ENCODE measurements around the gene ESAM.

Gene ESAM

DNA sequence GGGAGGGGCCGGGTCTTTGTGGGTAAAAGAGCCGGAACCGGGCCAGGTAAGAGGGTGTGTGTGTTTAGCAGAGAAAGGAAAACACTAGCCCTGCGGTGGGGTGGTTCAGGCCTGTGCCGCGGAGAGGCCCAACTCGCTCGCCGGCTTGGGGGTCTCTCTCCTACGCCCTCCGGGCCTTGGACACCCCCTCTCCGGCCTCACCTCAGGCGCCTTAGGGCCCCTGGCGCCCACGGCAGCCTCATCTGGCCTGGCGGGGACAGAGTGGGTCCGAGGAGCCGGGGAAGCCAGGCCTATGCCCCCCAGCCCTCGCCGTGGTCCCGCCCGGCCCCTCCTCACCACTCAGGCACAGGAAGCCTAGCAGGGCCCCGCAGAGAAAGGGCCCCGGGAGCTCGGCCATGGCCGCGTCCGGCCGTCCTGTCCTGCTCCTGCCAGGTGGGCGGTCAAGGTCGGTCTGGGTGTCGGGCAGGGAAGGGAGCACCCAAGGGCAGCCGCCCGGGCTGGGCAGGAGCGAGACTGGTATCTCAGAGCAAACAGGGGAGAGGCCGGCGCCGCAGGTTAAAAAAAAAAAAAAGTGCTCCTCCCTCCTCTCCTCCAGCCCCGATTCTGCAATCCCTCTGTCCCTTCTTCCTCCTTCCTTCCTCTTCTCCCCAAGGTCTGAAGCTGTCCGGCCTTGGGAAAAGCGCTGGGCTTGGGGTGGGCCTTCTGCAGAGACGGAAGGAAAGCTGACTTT, 10.2 kb downstream of the ESAM start, which contains the start of gene VSIG2:
Gene VSIG2, minus strand, starts transcription at position 515 of the 730 bp plus-strand sequence. Its CDS starts 118 bp downstream, at position 397.
- no peak for DNase-seq

DNA sequence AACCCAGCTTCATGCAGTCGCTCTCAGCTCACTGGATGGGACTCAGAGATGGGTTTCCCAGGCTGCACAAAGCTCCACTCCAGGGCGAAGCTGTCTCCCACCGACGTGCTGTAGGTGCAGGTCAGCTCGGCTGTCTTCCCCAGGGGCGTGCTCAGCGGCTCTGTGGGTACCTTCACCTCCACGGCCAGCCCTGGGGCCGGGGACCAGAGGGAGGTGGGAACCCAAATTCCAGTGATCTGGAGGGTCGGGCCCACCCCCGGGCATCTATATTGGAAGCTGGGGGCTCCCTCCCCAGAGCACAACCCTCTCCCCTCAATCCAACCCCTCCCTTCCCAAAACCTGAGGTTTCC, 10.7 kb downstream of the ESAM start:
- no peak for DNase-seq

DNA sequence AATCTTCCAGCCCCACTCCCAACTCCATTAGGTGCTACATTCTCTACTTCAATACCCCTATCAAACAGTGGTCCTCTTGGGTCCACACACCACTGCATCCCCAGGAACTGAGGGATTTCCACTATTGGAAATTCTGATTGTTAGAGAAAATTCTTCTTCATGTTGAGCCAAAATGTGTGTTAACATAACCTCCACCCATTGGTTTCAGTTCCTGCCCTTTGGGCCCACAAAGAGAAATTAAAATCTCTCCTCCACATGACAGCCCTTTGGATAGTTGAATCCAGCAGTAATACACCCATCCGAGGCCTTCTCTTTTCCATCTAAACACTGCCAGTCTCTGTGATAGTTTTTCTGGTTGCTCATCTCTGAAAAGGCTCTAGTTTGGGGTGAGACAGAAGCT, 12.2 kb downstream of the ESAM start:
- no peak for DNase-seq

DNA sequence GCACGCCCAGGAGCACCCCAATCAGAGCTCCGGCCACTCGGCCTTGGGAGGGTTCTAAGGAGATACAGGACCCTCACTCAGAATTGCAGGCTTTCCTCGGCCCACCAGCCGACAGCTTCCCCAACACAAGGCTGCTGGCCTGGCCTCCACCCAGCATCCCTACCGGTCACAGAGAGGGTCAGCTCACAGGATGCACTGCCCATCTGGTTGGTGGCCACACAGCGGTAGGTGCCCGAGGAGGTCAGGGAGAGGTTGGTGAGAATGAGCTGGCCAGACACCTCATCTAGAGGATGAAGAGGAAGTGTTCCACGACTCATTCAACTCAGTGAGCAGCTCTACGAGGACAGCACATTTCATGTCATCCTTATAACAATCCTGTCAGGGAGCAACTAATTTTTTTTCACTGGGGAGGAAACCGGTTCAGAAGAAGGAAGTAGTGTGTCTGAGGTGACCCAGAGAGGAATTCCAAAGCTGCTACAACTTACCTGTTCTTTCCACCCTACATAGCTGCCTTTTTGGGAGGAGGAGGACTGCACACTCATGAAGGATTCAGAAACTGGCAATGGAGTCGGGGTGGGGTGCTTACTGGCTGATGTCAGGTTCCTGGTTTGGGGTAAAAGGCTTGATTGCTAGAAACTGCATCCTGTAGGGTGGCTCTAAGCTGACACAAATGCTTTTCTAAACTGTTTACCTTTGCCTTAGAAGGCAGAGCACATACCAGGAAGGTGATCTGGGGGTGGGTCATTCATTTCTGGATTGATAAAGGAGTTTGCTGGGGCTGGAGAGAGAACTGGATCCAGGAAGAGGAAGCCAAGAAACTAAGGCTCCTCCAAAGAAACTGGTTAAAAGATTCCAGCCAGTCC, 13.4 kb downstream of the ESAM start:
- no peak for DNase-seq

DNA sequence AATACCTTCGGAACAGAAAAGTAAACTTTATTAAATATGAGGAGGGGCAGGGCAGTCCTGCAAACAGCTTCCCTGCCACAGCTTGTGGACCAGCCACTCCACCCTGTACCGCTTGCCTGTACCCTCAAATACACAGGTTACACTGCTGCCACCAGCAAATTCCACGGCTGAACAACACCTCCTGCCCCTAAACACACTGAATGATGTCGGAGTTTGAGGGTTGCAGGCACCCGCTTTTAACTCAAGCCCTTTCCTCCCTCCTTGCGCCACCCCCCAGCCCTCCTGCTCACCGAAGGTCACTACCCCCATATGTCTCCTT, 14.0 kb downstream of the ESAM start:
- DNase-seq, result no peak

DNA sequence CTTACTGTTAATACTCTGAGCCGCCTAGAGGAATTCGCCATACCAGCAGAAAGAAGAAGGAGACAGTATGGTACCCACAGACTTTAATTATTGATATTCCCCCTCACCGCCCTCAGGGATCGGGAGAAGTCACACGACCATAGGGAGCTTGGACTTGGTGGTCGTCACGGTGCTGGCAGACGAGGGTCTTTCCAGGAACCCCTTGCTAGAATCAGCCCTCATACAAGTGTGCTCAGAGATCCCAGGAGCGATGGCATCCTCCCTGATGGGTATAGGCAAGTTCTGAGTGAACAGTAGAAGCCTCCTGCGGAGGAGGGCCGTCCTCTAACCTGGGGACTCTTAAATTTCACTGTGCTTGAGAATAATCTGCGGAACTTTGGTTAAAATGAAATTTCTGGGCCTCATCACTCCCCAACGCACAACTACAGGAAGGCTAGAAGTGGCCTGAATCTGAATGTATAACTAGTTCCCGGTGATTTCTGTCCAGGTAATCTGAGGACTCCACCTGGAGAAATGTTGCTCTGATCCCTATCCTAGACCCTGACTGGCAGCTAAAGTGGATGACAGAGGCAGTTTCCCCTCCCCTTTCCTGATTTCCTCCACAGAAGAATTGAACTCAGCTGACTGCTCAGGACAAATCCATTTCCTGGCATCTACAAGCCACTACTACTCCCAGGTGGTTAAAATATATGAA, 14.5 kb downstream of the ESAM start:
- DNase-seq, result no peak

DNA sequence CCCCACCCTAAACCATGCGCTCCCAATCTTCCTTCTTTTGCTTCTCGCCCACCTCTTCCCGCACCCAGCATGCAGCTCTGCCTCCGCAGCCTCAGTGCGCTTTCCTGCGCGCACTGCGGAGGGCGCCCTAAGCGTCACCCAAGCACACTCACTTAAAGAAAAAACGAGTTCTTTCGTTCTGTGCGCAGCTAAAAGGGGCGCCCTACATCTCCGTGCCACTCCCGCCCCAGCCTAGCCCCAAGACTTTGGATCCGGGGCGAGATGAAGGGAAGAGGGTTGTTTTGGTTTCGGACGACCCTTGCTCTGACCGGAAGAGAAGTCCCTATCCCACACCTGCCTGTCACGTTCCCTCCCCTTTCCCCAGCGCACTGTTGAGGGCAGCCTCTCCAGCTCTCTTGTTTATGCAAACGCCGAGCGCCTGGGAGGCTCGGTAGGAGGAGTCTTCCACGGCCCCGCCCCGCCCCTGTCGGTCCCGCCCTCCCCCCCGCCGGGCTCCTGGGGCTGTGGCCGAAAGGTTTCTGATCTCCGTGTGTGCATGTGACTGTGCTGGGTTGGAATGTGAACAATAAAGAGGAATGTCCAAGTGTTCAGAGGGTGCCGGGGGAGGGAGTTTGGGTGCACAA, 15.4 kb downstream of the ESAM start:
- DNase-seq, result peak; percentile 87

DNA sequence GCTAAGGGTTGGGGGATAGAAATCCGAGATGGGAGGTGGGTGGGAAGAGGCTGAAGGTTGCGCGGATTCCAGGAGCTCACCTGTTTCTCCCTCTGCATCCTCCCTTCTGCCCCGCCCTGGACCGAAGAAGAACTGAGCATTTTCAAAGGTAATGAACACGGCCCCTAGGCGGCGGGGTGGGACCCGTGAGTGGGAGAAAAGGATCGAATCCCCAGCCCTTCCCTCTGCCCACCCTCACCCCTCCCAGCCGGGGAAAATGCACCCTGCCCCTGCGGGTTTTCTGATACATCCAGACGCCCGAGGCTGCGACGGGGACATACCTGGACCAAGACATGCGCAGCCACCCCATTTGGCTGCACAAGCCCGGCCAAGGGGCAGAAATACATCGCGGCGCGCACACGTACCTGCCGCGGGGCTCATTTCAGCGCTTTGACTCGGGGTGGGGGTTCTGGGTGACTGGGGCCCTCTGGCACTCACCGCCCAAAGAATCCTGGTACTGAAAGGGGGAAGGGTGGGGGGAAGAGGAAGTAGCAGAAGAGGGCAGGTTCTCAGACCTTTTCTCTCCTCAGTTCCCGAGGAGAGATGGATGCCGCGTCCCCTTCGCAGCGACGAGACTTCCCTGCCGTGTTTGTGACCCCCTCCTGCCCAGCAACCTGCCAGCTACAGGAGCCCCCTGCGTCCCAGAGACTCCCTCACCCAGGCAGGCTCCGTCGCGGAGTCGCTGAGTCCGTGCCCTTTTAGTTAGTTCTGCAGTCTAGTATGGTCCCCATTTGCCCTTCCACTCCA, 16.1 kb downstream of the ESAM start:
- peak; percentile 26 for DNase-seq

DNA sequence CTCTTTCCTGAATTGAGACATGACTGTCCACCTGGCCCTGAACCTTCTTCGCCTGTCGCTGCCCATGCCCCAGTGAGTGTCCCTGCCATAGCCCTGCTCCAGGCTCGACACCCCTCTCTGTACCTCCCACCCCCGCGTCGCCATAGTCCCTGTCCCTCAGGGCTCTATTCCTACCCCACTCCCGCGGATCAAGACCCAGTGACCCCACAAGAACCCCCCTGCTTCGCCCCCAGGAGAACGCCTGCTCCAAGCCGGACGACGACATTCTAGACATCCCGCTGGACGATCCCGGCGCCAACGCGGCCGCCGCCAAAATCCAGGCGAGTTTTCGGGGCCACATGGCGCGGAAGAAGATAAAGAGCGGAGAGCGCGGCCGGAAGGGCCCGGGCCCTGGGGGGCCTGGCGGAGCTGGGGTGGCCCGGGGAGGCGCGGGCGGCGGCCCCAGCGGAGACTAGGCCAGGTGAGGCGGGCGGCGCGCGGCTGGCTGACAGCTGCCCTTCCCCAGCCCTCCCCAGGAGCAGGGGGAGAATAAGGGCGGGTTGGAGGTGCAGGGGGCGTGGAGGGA, 16.7 kb downstream of the ESAM start:
- DNase-seq, result no peak

DNA sequence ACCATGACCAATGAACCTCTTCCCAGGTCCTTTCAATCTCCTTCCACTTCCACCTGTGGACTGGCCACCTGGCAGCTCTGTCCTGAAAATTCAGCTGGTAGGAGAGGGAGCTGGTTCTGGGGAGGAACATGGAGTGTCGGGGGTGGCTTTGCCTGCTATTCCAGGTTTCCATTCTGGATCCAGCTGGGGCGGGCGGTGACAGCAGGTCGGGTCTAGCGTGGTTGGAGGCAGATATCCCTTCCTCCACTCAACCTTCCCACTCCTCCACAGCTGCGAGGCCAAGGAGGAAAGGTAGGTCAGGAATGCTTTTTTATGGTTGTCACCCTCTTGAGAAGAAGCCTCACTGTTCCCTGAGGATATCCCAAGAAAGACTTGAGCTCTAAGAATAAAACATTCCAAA, 19.0 kb downstream of the ESAM start:
- no peak for DNase-seq

DNA sequence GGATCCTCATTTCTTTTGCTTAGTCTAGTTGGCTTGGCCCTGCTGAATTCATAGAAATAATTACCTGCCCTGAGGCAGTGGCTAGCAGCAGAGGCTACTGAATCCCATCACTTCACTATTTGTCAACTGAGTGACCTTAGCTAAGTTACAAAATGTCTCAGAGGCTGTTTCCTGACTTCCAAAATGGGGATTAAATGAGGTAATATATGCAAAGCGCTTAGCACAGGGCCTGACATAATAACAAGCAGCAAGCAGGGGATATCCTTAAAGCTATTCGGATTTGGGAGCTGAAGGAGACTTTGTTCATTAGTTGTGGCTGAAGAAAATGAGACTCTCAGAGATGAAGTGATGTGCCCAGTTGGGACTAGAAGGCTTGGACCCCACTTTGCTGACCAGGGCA, 19.5 kb downstream of the ESAM start:
- DNase-seq, result no peak

DNA sequence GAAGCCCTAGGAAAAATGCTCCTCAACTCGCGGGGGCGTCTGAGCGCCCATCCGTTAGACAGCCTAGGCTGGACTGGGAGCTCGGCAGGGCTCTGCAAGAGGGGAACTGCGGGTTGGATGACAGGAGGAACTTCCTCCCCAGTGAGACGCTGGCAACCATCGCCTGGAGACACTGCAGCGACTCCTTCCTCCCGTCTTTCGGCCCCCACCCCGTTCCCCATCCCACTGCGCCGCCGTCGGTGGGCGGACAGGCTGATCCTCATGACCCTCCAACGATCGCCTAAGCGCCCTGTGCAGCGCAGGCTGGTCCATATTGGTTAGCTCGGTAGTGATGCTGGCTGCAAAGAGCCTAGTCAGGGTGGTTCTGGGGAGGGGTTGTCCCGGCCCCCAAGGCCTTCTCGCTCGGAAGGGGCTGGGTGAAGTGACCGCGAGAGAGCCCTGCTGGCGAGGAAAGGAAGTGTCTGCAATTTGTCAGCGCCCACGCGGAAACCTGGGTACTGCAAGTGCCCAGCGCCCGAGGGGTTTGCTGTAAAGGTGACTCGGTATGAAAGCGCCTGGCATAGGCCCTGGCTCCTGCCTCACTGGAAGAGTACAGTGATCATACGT, 21.7 kb downstream of the ESAM start:
- DNase-seq, result peak; percentile 67

DNA sequence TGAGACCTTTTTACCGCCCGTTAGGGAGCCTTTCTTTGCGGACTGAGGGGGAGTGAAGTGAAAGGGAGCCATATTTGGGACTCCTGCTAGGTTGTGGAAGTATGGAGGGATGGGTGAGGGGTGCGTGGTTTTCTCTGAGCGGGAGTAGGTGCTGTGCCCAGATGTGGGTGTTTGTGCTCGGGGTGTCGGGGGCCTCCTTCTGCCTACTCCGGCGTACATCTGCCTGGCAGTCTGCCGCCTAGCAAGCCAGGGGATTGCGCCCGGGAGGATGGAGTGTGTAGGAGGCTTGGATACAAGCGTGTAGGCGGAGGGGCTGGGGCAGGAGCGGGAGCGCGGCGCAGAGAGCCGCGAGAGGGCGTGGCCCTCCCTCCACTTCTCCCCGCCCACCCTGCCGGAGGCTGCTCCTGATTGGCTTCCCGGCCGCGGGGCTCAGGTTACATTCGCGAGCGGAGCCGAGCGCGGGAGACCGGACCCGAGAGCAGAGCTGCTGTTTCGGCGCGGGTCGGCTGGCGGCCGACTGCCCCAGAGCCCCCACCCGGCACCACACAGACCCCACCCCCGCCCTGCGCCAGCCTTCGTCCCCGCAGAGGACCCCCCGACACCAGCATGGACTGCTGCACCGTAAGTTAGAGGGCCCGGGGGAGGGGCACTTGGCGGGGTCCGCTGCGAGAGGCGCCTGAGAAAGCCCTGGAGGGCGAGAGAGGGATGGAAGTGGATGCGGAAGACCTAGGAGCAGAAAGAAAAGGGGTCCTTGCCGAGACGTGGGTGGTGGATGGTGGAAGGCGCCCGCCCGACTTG, 22.4 kb downstream of the ESAM start, which contains the start of gene NRGN:
Gene NRGN, plus strand, starts transcription at position 464 of the 798 bp plus-strand sequence. Its CDS starts 143 bp downstream, at position 607.
- peak; percentile 97 for DNase-seq

DNA sequence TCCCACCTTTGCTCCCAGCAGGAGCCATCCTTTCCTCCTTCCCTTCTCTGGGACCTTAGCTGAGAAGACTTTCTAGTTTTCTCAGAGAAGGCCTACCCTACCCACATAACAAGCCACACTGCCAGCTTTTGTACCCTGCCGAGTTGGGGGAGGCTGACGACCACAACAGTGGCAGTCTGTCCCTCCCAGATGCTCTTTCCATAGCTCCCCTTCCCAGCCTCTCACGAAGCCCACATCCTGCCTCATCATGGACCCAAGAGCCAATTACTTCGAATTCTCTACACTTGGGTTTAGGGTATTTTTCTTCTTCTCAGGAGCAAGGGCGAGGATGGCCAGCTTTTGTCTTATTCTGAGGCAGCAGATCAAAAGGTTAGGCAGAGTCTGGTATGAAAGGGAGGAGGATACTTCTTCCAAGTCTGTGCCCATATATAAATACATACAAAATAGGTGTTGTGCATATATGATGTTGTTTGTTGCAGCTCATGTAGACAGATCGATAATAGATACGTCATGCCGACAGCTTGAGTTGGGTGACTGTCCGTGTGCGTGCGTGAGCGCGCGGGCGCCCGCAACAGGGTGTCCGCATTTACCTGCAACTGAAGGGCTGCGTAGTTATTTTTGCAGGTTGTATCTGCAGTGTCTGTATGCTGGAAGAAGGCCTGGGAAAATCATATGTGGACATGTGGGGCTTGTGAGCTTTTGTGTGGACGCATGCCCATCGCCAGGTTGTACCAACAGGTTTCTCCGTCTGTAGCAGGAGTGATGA, 23.2 kb downstream of the ESAM start:
- no peak for DNase-seq

DNA sequence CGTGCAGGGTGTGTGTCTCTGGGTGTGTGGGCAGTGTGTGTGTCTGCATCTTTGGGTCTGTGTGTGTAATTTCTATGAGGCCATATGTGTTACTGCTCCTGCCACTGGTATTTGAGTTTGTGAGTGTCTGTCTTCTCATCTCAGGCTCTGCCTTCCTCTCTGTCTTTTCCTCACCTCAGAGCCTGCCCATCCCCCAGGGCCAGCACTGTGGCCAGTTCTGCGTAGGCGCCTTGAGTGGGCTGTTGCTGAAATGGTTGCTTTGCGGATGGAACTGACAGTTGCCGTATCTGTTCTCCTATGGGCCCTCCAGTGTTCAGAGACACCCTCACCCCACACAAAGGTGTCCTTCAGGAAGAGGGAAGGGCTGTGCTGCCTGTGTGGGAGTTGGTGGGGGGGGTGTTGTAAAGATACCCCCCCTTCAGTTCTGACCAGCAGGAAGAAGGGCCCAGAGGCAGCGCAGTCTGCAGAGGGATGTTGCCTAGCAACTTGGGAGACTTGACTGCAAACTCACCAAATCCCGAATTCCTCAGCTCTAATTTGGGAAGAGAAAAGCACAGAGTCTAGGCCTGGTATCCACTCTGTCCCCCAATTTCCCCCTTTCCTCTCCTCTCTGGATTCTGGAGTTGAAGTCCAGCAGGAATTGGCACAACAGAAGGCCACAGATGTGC, 24.3 kb downstream of the ESAM start:
- DNase-seq, result no peak

DNA sequence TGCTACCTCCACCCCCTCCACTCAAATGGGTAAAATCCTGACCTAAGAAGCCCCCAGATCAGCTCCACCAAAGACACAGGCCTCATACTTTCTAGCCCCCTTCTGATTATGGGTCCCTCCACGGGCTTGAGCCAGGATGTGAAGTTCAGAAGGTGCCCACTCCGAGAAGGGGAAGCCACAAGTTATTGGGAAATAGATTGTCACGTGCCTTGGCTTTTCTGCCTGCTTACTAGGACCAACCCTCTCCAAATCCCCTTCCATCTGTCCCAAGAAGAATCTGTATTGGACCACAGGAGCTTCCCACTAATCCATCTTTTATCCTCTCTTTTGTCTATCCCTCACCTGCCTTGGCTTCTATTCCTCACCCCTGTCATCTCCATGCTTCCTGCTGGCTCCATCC, 25.4 kb downstream of the ESAM start:
- DNase-seq, result no peak

DNA sequence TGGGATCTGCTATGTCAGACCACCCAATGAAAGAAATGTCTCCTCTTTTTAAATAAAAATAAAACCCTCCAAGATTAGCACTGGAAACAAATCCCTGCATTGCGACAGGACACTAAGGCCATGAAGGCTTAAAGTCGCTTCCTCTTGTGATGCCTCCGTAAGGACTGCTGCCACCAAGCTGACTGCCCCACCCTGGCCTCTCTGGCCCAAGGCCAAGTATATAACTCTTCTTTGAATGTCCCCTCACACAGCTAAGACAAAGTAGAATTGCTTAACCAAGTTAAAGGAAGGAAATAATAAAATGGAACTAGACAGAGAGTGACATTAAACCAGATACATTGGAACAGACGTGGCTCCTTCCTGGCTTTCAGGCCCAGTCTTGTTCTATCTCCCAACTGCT, 29.9 kb downstream of the ESAM start:
- DNase-seq, result no peak

DNA sequence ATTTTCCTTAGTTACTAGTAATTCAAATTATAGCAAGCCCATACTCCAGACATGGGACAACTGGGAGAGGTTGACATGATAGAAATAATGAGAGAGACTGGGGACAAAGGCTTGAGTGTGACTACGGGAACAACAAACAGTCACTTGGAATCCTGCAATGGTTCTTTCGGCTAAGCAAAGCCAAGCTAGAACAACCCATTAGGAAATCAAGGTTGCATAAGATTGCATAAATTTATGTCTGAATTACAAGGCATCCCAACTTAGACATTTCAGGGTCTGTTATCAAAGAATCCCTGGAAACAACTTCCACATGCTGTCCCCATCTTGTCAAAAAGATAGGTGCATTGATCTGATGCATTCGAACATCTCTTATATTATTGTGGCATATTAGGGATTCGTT, 32.5 kb downstream of the ESAM start:
- no peak for DNase-seq

DNA sequence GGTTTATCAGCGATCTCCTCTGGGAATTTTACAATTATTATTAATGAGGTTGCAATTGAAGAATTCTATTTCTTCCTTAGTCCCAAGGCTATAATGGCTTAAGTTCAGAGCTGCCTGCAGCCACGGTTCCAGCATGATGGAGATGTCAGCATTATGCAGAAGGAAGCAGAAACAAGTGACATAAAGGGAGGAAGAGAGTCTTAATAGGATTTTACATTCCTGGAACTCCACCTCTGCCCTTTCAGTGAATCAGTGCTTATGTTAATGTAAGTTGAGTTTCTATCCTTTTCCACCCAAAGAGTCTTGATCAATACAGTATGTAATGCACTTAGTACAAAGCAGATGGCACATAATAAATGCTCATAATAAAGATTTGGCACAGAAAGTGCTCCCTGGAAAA, 34.0 kb downstream of the ESAM start:
- DNase-seq, result no peak

Measured in NCI-H1105 treated with DMSO at 0.1 percent for 48 hours (cell line).